Stomach (tissue), 9 donors: ENCODE results near the gene PHKA2. TPM values are rescaled to one million over a fixed set of nuclear protein-coding genes. Genes with fewer than 3 reads are reported as not detected.
"Not testable (repeated sequence)": the region's sequence is repeated elsewhere in the genome, so short reads cannot be mapped to it uniquely, and the experiment has no call there.

ENCODE experiments used
- DNase-seq, 2 donors: peaks; one replicate each; pipeline versions ENCODE4 v3.0.0 to v3.0.0-alpha.2; 2013 to 2019
- H3K27ac ChIP-seq, 5 donors: fragments of 200-600 bp in 4 of 5; sonication (generic) in 4 of 5; one replicate each; pipeline ENCODE4 v1.5.1; 2013 to 2019; ENCODE audit warnings: mild to moderate bottlenecking in 1 of 5, moderate library complexity in 1 of 5
- H3K27me3 ChIP-seq, 3 donors: fragments of 200-600 bp; sonication (generic); one replicate each; pipeline ENCODE4 v1.5.1; 2017 to 2019; ENCODE audit warnings: mixed run types in 1 of 3
- H3K36me3 ChIP-seq, 4 donors: fragments of 200-600 bp; sonication (generic); 1 replicate in 3 of 4; 2 replicates in 1 of 4; pipeline ENCODE4 v1.5.1; 2016 to 2019
- H3K4me1 ChIP-seq, 4 donors: fragments of 200-600 bp; sonication (generic); one replicate each; pipeline ENCODE4 v1.5.1; 2016 to 2019
- H3K4me3 ChIP-seq, 4 donors: fragments of 200-600 bp; sonication (generic) in 3 of 4; one replicate each; pipeline ENCODE4 v1.5.1; 2016 to 2019; ENCODE audit warnings: mild to moderate bottlenecking in 1 of 4
- H3K9me3 ChIP-seq, 4 donors: fragments of 200-600 bp; sonication (generic); one replicate each; pipeline ENCODE4 v1.5.1; 2016 to 2019
- EP300 ChIP-seq: sonication (generic); formaldehyde crosslinking; IDR thresholded peaks from one replicate; pipeline ENCODE4 v1.6.1; 2017; ENCODE audit warnings: antibody characterized with exemption
- POLR2A ChIP-seq, 4 donors: fragments of 450-650 bp; IDR thresholded peaks; one replicate each; pipeline ENCODE4 v1.6.1; 2016; ENCODE audit warnings: antibody characterized with exemption in 4 of 4, control low read depth in 2 of 4, mild to moderate bottlenecking in 1 of 4, moderate library complexity in 1 of 4
- POLR2AphosphoS5 ChIP-seq, 3 donors: sonication (generic); formaldehyde crosslinking; IDR thresholded peaks; one replicate each; pipeline ENCODE4 v1.6.1; 2016; ENCODE audit warnings: antibody characterized with exemption in 3 of 3
- WGBS, 5 donors: extraction: QIAGEN DNeasy Blood & Tissue Kit in 3 of 5; methylation state at CpG; one replicate each; pipeline versions ENCODE4 v1.1.5 to v1.1.7; 2013 to 2018; 5-methylcytosine and 5-hydroxymethylcytosine counted together
- intact Hi-C: fragments of 100-400 bp; cut with DNase I; formaldehyde crosslinking; loops from one replicate; pipeline ENCODE4 v1.15.1; 2023; ENCODE audit warnings: low total_unique reads
- polyA plus RNA-seq, 3 donors: library from polyadenylated mRNA; stranded (reverse); fragments of 200-250 nt; gene quantifications; one replicate each; pipeline ENCODE4 v1.2.3, GENCODE V29; 2013
- total RNA-seq, 5 donors: library from RNA; depleted of rRNA; stranded (reverse); fragments of >200 nt; gene quantifications; one replicate each; pipeline versions ENCODE4 v1.1.0 to v1.2.3, GENCODE V29; 2014 to 2016
- TF ChIP-seq, protein P1 (sequence below), 7 experiments: fragments of 450-650 bp in 4 of 7; fragments of 200-600 bp in 3 of 7; sonication (generic) in 3 of 7; IDR thresholded peaks; one replicate each; pipeline ENCODE4 v1.5.1; 2016 to 2019; ENCODE audit warnings: antibody characterized with exemption in 7 of 7, control low read depth in 2 of 7, mild to moderate bottlenecking in 1 of 7
- donor health status: healthy with polysubstance abuse.
- donor health status: Bipolar disorder and iron deficiency.
- donor health status: healthy.

PHKA2 gene
- total and polyA plus RNA-seq, 8 donors = 10.5 to 63.4 (median 15.5) TPM

DNA sequence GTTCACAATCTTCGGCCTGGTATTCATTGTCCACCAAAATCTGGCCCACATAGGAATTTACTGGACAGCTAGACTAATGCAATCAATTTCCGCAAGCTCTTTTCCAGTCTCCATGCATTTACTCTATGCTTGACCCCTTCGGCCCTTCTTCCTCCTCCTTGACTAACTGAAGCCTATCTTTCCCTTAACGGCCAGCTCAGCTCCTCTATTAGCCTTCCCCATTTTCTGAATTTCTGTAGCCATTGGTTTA lies 1.2 kb upstream of the PHKA2 start:
- WGBS, 5 donors = 0 to 42% (median 6%) methylated on average over 4 of the region's 4 CpGs
- H3K9me3 ChIP-seq = peaks cover 0 to 4% (median 2%) of the 10 kb centered on the region in 4 donors
- H3K36me3 ChIP-seq = peaks cover 0 to 8% (median 6%) of the 10 kb centered on the region in 4 donors
- no peak for DNase-seq
- intact Hi-C loops = no loop called here
- H3K4me3 ChIP-seq = peak overlapping the region; percentile 61 to 68 (median 62)
- H3K4me1 ChIP-seq = peaks cover 5 to 31% (median 10%) of the 10 kb centered on the region in 4 donors
- peaks cover 0 to 8% (median 0%) of the 10 kb centered on the region in 3 donors for H3K27me3 ChIP-seq
- TF ChIP-seq POLR2AphosphoS5 (IDR thresholded peaks at IDR 0.05) (no peak), EP300 (no peak)
- H3K27ac ChIP-seq = peak overlapping the region; percentile 90 to 98 (median 93)

DNA sequence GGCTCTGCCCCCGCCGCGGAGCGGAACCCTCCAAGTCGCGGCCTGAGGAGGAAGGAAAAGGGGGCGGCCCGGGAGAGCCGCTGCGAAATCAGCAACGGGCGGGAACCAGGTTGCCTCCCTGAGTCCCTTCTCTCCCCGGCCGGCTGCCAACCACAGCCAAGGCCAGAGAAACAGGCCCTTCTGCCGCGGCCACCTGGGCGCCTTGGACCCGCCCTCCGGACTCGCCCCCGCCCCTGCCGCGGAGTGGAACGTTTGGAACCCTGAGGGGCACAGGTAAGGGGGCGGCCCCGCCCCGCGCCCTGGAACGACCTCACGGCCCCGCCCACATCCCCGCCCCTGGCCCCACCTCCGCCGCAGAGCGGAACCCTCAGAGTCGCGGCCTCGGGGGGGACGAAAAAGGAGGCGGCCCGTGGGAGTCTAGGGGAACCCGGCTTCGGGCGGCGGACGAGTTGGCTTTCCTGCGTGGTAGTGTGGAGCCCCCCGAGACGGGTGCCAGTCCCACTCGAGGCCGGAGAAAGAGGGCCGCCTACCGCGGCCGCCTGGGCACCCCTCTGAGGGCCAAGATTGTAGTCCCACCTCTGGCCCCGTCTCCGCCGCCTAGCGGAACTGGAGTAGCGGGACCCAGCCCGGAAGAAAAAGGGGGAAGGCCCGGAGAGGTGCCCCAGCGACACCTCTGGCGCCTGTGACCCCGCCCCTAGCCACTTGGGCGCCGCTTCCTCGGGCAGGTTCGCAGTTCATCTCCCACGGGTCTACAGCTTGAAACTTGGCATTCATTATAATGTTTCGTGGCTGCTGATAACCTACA lies 669 bp upstream of the PHKA2 start:
- Histone ChIP-seq H3K27me3 (peaks cover 0 to 8% (median 0%) of the 10 kb centered on the region in 3 donors), H3K4me1 (peaks cover 5 to 31% (median 10%) of the 10 kb centered on the region in 4 donors), H3K4me3 (peak overlapping the region; percentile 61 to 68 (median 62)), H3K9me3 (peaks cover 0 to 4% (median 2%) of the 10 kb centered on the region in 4 donors), H3K36me3 (peaks cover 0 to 8% (median 4%) of the 10 kb centered on the region in 4 donors), H3K27ac (peak overlapping the region; percentile 90 to 98 (median 93))
- intact Hi-C loops = no loop called here
- peak; percentile 85 to 93 for DNase-seq
- WGBS, 5 donors = 0 to 38% (median 9%) methylated on average over 11 to 70 of the region's 71 CpGs
- TF ChIP-seq POLR2AphosphoS5 (IDR thresholded peaks at IDR 0.05) (peak in 2 of 3 donors; percentile 15 to 33), POLR2A (IDR thresholded peaks at IDR 0.05) (no peak)
- TF ChIP-seq, protein P1, sequence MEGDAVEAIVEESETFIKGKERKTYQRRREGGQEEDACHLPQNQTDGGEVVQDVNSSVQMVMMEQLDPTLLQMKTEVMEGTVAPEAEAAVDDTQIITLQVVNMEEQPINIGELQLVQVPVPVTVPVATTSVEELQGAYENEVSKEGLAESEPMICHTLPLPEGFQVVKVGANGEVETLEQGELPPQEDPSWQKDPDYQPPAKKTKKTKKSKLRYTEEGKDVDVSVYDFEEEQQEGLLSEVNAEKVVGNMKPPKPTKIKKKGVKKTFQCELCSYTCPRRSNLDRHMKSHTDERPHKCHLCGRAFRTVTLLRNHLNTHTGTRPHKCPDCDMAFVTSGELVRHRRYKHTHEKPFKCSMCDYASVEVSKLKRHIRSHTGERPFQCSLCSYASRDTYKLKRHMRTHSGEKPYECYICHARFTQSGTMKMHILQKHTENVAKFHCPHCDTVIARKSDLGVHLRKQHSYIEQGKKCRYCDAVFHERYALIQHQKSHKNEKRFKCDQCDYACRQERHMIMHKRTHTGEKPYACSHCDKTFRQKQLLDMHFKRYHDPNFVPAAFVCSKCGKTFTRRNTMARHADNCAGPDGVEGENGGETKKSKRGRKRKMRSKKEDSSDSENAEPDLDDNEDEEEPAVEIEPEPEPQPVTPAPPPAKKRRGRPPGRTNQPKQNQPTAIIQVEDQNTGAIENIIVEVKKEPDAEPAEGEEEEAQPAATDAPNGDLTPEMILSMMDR (IDR thresholded peaks at IDR 0.05) = peak in 5 of 7 experiments; percentile 17 to 60 (median 45)

DNA sequence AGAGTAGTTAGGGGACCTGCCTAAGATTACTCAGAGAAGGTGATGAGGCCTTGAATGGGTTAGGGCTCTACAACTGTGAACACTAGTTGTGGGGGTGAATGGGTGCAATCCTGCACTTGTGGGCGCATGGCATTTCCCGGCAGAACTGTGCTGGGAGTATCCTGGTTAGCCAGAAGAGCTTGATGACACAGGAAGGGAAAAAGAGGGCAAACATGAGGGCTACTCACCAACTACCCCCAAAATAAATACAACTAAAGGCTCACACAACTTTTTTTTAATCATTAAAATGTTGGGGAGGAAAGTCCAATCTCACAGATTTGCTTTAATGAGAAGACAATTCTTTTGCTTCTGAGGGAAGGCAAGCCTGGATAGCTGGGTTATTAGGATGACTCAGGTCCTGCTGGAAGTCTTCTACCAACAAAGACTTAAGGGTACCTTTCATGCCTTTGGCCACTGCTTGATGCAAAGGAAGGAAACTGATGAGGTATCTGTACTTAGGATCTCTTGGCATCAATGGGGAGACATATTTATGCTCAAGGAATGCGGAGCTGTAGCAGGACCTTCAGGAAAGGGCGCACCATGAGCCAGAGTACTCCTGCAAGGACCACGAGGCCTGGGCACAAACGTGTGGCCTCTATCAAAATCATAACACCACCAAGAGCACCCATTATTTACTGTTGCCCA lies 2.6 kb downstream of the PHKA2 start:
- H3K9me3 ChIP-seq = peaks cover 0 to 4% (median 2%) of the 10 kb centered on the region in 4 donors
- no peak overlapping the region for H3K4me3 ChIP-seq
- DNase-seq = no peak
- intact Hi-C loops = no loop called here
- no peaks in the 10 kb centered on the region for H3K36me3 ChIP-seq
- peaks cover 5 to 31% (median 10%) of the 10 kb centered on the region in 4 donors for H3K4me1 ChIP-seq
- WGBS, 5 donors = 57 to 77% (median 67%) methylated on average over 6 of the region's 6 CpGs
- no peak overlapping the region for H3K27ac ChIP-seq
- TF ChIP-seq EP300 (no peak), POLR2AphosphoS5 (IDR thresholded peaks at IDR 0.05) (no peak), POLR2A (IDR thresholded peaks at IDR 0.05) (no peak)
- TF ChIP-seq, protein P1 (IDR thresholded peaks at IDR 0.05) = no peak
- H3K27me3 ChIP-seq = peaks cover 0 to 8% (median 0%) of the 10 kb centered on the region in 3 donors

DNA sequence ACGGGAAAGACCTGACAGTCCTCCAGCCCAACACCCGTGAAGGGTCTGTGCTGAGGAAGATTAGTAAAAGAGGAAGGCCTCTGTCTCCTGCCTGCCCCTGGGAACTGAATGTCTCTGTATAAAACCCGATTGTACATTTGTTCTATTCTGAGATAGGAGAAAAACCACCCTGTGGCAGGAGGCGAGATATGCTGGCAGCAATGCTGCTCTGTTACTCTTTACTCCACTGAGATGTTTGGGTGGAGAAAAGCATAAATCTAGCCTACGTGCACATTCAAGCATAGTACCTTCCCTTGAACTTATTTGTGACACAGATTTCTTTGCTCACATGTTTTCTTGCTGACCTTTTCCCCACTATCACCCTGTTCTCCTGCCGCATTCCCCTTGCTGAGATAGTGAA lies 3.7 kb downstream of the PHKA2 start:
- H3K36me3 ChIP-seq, H3K27me3 ChIP-seq, H3K9me3 ChIP-seq, DNase-seq, H3K27ac ChIP-seq, H3K4me3 ChIP-seq, intact Hi-C loops: not testable (repeated sequence)
- 24 to 54% (median 44%) methylated on average over 4 to 6 of the region's 6 CpGs for WGBS, 5 donors
- H3K4me1 ChIP-seq = peaks cover 5 to 23% (median 8%) of the 10 kb centered on the region in 4 donors

DNA sequence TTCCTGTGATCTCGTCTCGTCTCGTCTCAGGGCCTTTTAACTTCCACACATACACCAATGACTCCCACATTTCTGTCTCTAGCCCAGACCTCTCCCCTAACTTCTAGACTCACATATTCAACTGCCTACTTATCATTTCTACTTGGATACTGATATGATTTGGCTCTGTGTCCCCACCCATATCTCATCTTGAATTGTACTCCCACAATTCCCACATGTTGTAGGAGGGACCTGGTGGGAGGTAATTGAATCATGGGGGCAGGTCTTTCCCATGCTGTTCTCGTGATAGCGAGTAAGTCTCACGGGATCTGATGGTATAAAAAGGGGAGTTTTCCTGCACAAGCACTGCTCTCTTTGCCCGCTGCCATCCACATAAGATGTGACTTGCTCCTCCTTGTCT lies 8.9 kb downstream of the PHKA2 start:
- no peaks in the 10 kb centered on the region for H3K36me3 ChIP-seq
- DNase-seq = no peak
- no peak overlapping the region for H3K27ac ChIP-seq
- TF ChIP-seq POLR2A (IDR thresholded peaks at IDR 0.05) (no peak), EP300 (no peak), POLR2AphosphoS5 (IDR thresholded peaks at IDR 0.05) (no peak)
- TF ChIP-seq, protein P1 (IDR thresholded peaks at IDR 0.05) = no peak
- H3K4me1 ChIP-seq = no peaks in the 10 kb centered on the region
- H3K9me3 ChIP-seq = no peaks in the 10 kb centered on the region
- intact Hi-C loops = no loop called here
- WGBS, 5 donors = 88 to 98% (median 96%) methylated on average over 7 of the region's 7 CpGs
- H3K27me3 ChIP-seq = no peaks in the 10 kb centered on the region
- H3K4me3 ChIP-seq = no peak overlapping the region
